NCI-H128 (cell line): ENCODE data around the gene NDST3.

Source experiments
- DNase-seq: peaks from one replicate; lab custom pipeline; 2025; ENCODE audit not compliant: unreplicated experiment; lab: John Stamatoyannopoulos, UW

The NDST3 gene

DNA sequence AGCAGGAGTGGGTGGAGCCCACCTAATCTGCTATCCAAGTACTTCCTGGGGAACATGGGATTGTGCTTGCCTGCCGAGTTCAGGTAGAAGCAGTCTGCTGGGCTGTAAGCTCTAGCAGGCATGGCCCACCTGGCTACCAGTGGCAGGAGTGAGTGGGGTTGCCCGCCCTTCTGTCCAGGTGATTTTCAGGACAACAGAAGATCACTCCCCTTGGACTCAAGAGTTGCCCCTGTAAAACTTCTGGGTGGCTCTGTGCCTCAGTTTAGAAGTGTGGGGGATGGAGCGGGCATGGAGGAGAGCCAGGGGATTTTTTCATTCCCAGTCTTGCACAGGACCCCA is 43.5 kb downstream of the NDST3 start:
- DNase-seq, result no peak

DNA sequence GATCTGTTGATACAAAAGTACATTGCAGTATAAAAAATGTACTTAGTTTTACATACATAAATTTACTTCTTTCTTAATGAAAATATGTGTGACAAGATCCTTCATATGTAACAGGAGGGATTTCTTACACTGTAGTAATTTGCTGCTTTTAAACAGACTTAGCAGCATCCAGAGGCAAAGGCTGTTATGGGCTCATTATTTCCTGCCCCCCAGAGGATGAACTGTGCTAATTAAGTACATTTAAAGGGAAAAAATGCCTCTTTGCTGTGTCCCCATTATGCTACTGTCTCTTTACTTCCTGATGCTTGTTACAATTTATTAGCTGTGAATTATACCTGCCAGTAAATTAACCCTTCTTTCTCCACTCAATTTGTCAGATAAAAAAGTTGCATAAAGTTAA is 47.1 kb downstream of the NDST3 start:
- no peak for DNase-seq

DNA sequence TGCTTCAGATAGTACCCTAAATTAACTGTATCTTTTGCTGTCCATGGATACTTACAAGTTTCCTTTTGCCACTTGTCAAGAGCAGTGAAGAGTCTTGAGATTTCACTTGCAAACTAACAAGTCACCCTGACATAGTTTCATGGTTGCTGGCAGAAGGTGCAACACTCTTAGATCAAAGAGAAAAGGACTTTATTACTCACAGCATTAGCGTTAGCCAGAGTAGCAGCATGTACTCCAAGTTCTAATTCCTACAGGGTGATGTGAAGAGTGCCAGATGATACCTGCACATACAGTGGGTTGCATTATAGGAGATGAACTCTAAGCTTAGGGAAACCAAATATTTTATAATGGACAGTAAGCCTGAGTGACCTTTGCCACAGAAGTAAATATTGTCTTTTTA is 47.9 kb downstream of the NDST3 start:
- DNase-seq, result no peak

DNA sequence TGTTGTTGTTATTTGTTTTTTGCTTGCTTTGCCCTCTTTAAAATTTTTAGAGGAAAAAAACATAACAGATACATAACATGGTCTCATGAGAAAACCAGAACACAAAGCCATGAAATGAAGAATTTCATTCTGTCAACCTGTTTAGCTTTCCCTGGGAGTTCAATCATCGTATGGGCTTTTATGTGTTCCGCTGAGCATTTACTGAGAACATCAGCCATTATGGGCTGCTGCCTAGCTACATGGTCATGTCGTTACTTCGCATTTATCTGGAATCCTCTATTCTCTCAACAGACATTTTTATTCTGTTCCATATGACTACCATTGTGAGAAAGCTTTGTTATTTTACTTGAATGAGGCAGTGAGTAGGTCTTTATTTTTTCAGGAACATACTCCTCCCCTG is 51.4 kb downstream of the NDST3 start:
- DNase-seq, result no peak

DNA sequence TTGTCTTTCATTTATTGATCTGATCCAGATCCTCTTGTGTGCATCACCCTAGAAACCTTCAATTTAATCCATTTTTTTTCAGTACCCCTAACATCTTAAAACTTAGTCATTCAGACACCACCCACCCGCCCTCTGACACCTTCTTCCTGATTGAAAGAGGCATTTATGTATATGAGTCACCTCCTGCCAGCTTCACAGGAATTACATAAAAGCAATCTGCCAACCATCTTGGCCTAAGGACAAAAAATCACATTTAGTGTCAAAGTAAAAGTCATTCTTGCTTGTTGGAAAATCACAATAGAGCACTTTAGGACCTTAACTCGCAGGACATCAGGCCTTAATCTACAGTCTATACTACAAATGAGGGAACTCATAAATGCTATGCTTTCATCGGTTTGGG is 52.1 kb downstream of the NDST3 start:
- no peak for DNase-seq

DNA sequence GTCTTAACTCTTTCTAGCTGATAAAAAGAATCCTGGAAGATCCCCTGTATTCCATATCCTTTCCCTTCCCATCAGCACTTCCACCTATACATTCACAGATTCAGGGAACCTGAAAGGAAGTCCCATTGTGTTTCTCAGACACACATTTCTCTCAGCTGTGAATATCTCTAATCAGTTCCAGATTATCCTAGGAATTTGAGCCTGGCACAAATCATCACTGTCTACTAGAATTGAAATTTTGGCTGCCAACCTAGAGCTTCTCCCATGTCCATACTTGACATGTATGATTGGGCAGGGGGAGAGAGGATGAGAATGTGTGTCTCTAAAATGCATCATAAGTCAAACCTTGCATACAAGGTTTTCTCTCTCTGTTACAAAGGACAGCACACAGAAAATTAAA is 53.1 kb downstream of the NDST3 start:
- DNase-seq, result no peak

DNA sequence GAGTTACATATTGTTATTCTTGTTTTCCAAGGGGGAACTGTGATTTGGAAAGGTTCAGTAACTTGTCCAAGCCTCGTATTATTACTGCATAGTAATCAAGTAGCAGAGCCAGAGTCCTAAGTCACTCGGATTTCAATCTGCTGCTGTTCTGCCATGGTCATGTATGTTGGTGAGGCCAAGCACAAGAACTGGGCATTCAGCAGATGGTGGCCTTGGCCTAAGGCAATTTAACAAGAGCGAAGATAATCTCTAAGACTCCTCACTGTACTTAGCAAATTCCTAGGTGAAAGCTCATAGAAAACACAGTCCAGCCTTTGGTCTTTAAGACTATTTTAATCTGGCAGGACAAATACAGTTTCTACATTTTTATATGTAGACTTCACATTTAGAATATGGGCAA is 64.8 kb downstream of the NDST3 start:
- DNase-seq, result no peak

DNA sequence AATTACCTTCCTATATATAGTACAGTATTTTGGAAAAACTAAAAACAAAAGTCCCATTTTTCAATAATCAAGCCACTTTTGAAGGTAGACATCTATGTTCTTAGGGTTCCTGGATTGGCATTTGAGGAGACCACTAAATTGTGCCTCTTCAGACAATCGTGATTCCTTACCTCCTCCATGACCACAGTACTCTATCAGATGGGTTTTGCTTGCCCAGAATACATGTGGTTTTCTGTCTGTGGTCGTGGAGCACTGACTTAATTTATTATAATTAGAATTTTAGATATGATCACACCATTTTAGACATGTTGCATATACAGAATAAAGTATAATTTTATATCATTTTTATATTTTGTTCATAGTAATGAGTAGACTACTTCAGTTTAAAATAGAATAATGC is 67.9 kb downstream of the NDST3 start:
- DNase-seq, result no peak

DNA sequence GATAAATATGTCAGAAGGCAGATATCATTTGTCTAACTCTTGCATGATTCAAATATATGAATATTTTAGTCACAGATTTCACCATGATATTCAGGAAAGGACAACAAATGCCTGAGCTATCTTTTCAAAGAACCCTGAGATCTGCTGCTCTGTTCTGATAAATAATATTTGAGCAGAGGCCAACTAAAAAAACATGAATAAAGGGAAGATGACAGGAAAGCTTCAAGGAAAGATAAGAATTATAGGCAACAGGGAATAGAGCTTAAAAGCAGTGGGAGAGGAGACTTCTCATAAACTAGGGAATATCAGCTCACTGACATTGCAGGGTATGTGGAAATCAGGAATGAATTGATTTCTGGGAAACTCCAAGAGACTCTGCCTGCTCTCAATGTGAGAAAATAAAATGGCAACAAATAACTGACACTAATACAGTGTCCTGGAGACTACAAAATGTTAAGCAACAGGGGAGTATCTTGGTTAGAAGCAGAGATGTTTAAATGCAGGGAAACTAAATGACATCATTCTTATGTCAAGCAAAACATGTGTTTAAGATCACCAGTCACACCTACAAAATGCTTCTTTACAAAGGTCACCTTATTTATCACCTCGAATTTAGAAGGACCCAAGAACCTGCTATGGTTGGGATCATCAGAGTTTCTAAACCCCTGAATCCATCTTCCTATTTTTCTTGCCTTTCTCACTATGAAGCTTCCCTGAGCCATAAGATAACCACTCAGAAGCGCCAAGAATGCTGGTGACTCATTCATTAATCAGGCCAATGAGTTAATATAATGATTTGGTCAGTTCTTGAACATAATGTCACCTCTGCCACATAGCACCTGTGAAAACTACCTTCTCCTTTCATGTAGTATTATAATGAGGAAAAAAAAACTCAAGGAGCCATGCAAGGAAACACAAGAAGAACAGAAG is 78.1 kb downstream of the NDST3 start:
- no peak for DNase-seq

DNA sequence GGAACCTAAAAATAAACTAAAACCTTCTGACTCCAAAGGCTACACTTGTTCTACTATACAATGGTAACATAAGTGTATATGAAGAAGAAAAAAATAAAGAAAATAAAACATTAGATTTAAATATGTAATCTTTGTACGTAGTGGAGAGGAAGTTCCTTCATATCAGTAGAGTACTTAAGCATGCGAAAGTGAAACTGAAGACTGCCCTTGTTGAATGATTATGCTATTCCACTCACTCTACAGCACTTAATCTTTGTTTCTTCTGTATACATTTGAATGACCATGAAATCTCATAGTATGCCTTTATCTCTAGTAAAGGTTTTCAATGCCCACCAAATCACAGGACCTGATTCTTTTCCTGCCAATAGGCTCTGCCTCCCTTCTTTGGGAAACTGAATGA is 78.9 kb downstream of the NDST3 start:
- no peak for DNase-seq

DNA sequence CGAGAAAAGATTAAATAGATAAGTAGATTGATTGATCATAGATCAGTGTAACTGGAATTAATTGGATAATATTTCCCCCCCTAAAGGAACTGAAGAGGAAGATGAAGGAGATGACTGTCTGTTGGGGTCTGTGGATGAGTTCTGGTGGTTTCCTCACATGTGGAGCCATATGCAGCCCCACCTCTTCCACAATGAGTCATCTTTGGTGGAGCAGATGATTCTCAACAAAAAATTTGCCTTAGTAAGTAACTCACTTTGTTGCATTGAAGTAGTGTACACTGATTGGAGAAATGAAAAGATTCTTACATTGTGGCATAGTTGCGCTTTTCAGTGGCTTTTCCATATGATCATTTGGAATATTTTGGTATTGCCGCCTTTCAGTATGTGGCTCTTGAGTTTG is 80.4 kb downstream of the NDST3 start:
- DNase-seq, result no peak

DNA sequence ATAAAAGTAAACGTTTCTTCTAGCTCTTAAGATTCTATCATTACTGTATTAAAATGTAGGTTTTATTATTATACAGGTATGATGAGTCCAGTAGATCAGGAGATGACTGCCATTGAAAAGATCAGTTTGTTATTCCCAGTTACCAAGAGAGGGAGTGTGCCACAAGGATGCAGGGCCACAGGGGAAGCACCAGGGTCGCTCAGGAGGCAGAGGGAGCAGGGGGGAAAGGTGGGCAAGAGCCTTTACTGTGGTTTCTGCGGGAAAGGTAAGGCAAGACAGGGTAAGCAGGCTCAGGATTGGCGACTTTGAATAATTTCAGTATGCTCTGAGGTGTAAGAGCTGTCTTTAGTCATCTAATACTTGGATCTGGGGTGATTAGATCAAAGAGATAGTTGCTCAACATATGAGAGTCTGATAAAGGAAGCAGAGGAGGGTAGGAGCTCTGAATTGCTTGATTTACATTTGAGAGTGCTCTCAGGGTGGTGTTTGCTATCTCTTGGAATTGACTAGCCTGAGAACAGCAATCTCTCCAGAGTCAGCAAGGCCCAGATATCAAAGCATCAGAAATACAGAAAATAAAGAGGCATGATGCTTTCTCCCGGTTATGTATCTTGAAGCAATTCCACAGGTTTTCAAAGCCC is 86.0 kb downstream of the NDST3 start:
- DNase-seq, result no peak

DNA sequence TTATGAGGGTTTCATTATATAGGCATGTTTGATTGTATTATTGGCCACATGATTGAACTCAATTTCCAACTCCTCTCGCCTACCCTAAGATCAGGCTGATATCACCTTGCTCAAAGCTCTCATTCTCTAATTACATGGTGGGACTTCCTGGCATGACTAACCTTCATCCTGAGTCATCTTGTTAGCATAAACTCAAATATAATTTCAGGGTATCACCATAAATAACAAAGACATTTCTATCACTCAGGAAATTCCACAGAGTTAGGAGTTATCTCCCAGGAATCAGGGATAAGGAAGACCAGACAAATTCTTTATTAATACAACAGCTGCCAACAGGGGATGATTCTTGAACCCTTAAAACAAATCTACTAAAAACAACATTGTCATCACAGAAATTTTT is 90.7 kb downstream of the NDST3 start:
- no peak for DNase-seq

DNA sequence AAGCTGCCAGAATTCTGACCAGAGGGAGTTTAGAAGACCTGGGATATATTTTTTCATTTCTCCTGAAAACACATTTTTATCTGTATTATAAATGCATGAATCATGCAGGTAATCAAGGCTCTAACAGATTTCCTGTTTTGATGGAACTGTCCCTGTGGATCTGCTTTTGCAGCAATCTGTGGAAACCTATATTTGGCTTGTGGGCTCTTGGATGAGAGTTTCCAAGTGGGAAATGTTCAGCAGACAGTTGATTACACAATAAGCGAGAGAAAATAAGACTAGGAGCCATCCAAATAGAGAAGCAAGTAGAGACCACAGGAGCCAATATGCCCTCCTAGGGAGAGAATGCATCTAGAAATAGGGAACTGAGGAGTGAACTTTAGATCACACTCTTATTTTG is 105.0 kb downstream of the NDST3 start:
- no peak for DNase-seq

DNA sequence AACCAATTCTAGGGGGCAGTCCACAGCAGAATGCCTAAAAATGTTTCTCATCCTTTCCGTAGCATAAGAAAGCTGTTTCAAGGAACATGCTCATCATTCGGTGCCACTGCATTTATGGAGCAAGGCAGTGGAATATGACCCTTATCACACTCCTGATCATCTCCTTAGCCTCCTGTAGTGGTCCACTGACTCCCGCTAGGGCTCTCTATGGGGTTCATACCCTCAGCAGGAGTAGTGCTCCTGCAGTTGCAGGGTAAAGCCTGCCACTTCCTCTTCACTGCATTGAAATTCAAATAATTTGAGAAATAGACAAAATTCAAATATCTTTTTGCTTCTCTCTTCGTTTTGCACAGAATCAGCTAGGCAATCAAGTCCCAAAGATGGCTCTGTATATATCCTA is 107.0 kb downstream of the NDST3 start:
- DNase-seq, result no peak

DNA sequence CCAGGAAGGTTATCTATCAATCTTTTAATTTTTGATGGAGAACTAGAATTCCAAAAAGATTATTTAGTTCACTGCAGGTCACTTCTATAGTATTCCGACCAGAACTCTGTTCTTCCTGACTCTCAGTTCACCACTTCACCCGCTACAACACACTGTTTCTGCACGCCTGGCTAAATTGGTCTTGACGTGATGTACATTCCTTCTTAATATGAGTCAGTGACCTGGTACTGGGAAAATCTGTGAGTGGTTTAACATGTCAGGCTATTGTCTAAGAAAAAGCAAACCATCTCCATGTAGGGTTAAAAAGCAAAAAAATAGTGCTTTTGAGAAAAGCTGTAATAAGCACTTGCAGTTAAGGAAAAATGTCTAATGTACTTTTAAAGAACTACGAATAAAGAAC is 120.4 kb downstream of the NDST3 start:
- no peak for DNase-seq

DNA sequence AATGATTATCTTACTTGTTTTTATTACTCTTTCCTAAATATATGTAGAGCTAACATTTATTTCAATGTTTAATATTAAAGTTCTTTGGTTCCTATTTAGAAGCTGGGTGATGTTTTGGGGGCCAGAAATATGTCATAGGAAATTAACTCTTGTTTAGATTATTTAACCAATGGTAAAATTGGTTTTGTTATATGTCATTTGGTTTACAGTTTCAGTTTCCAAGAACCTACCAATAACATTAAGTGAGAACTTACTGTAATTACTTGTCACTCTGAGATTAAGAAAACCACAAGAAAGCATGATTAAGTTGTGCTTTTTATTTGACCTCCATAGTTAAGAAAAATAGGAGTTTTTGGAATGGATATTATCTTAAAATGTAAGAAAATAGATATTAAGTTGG is 121.2 kb downstream of the NDST3 start:
- DNase-seq, result no peak

DNA sequence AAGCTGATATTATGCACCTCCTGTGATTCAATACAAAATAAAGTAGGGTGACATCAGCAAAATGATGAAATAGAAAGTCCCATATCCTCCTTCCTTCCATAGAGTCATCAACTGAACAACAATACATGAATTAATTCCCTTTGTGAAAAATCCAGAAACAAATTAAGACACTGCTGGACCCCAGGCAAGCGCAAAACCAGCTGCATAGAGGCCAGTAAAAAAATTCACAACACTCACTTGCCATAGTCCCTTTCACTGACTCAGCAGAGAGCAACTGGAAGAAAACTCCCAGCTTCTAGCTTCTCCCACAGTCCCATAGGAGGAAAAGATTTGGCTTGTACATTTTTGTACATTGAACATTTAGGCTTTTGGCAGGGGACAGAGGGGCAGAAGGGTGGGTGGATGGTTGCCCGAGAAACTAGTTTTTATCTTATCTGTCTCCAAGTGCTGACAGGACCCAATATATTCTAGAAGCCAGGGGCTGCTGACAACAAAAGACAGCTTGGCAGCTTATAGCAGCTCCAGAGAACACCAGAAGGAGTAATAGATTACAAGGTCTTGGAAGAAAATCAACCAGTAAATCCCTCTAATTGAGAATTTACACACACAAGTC is 124.6 kb downstream of the NDST3 start:
- no peak for DNase-seq

DNA sequence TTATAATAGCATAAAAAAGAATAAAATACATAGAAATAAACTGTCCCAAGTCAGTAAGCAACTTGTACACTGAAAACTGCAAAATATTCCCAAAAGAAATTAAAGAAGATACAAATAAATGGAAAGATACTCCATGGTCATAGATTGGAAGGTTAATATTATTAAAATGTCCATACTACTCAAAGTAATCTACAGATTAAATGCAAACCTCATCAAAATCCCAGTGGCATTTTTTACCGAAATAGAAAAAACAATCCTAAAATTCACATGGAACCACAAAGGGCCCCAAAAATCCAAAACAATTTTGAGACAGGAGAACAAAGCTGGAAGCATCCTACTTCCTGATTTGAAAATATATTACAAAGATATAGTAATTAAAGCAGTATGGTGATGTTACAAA is 133.0 kb downstream of the NDST3 start:
- no peak for DNase-seq

DNA sequence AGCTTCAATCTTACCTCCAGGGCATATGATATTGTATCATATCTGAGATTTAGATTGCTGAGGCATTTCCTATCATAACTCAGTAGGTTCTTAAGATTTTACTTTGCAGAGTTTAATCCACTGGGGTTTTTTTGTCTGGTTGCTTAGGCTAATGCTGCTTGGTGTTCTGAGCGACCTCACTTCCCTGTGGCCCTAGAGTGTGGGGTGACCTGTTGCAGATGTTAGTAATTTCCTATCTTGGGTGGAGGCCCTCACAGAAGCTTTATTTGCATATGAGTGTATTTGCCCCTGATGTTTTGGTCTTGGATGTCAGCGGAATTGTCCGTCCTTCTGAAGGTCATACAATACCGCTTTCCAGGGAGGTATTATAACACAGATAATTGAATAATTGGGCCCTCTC is 137.1 kb downstream of the NDST3 start:
- DNase-seq, result no peak

DNA sequence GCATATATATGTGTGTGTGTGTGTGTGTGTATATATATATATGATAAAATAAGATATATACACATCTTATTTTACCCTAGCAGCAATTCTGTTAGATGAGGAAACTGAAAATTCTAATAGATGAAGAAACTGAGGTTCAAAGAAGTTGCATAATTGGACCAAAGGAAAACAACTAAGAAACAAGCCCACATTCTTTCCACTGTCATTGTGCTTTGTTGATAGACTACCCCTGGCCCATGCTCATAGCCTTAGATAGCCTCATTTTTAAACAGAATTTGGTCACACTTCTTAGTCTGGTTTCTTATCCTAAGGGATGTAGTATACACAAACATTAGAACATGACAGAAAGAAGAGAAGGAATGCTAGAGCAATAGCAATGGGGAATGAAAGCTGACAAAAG is 138.8 kb downstream of the NDST3 start:
- no peak for DNase-seq

DNA sequence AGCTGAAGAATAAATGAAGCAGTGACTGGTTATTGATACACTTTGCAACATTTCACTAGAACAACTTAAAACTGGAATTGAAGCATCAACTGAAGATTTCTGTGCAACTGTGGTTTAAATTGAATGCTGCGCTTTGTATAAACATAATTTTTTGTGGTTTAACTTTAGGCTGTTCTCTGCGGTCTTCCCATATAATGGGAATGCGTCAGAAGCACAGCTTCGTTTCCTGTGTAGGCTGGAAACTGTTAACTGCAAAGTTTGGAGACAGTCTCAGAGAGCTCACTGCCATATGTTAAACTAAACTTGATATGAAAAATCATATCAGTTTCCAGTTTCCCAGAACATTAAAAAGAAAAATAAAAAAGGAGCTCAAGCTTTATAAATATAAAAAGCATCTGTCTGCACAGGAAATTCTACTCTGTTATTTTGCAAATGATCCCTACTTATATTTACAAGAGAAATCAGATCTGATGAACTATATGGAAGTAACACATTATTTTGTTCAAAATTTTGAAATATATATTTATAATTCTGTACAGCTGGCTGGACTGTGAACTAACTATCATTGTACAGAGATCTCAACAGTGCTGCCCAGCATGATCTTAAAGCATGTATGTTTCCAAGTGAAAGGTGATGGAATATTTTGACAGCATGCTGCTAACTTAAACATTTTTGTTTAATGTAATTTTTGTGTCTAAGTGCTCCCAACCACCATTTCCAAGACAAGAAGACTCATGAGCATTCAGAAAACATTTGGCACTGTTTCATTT is 139.9 kb downstream of the NDST3 start:
- no peak for DNase-seq
